ENCODE data around the gene SREBF2.

DNA sequence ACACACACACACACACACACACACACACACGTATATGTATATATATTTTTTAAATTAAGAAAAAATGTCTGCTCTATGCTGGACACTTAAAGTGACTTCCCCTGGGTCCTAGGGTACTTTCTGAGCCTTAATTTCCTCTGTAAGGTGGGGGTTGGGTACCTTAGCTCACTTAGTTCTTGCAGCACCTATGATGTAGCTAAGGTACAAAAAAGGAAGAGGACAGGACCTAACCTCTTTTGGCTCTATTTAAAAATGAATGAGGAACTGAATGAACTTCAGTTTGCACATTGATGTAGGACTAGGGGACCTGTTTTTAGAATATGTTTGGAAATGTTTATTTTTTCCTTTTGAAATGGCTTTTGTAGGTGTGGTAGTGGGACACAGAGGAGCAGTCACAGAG is 11.1 kb downstream of the SREBF2 start:
- TF ChIP-seq EZH2phosphoT487 (IDR thresholded peaks at IDR 0.05; ENCODE audit: borderline replicate concordance), result no peak
- TF ChIP-seq, protein P1, sequence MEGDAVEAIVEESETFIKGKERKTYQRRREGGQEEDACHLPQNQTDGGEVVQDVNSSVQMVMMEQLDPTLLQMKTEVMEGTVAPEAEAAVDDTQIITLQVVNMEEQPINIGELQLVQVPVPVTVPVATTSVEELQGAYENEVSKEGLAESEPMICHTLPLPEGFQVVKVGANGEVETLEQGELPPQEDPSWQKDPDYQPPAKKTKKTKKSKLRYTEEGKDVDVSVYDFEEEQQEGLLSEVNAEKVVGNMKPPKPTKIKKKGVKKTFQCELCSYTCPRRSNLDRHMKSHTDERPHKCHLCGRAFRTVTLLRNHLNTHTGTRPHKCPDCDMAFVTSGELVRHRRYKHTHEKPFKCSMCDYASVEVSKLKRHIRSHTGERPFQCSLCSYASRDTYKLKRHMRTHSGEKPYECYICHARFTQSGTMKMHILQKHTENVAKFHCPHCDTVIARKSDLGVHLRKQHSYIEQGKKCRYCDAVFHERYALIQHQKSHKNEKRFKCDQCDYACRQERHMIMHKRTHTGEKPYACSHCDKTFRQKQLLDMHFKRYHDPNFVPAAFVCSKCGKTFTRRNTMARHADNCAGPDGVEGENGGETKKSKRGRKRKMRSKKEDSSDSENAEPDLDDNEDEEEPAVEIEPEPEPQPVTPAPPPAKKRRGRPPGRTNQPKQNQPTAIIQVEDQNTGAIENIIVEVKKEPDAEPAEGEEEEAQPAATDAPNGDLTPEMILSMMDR (conservative IDR thresholded peaks at IDR 0.05; ENCODE audit: low read length), result no peak

Measured in Loucy (cell line).